Inferior parietal cortex (tissue), 1 donor: ENCODE measurements around the gene CYP4A11.
"Not testable (repeated sequence)": the region's sequence is repeated elsewhere in the genome, so short reads cannot be mapped to it uniquely, and the experiment has no call there.

Source experiments
- DNase-seq: peaks from one replicate; pipeline ENCODE4 v3.0.0-alpha.2; 2016; ENCODE audit errors: extremely low spot score

The CYP4A11 gene

DNA sequence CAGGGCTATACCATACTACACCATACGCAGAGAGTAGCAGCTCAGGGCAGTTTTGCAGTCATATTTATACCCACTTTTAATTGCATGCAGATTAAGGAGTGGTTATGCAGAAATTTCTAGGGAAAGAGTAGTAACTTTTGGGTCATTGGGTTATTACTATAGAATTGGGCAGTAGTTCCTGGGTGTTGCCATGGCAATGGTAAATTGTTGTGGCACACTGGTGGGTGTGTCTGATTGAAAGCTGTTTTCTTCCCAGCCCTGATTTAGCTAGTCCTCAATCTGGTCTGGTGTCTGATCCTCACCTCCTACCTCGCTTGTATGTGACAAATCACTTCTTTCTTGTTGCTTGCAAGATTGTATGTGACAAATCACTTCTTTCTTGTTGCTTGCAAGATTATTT is 30.5 kb downstream of the CYP4A11 start:
- DNase-seq, result no peak

- DNase-seq, result no peak
These were observed 37.8 kb downstream of the CYP4A11 start for GRCh38 chr1:46903481-46903880.

DNA sequence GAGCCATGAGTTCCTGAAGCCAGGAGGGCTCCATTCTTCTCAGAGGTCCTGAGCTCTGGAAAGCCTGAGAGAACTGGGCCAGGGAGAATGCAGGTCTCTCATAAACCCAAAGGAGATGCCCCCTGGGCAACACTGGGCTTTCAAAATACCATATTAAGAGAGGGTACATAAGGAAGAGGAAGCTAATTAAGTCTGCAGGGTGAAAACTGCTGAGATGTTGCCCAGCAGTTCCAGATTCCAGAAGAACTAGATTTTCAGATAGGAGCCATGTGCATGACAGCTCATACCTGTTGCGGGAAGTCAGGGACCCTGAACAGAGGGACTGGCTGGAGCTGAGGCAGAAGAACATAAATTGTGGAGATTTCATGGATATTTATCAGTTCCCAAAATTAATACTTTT is 40.9 kb downstream of the CYP4A11 start:
- DNase-seq, result no peak

DNA sequence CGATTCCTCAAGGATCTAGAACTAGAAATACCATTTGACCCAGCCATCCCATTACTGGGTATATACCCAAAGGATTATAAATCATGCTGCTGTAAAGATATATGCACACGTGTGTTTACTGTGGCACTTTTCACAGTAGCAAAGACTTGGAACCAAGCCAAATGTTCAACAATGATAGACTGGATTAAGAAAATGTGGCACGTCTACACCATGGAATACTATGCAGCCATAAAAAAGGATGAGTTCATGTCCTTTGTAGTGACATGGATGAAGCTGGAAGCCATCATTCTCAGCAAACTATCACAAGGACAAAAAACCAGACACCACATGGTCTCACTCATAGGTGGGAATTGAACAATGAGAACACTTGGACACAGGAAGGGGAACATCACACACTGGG is 59.6 kb downstream of the CYP4A11 start:
- DNase-seq, result not testable (repeated sequence)
